HG02763 (cell line): ENCODE results near the gene CTNNBL1.
"Not testable (repeated sequence)": the region's sequence is repeated elsewhere in the genome, so short reads cannot be mapped to it uniquely, and the experiment has no call there.

ENCODE experiments used
- ATAC-seq: cut with Tn5 transposase; IDR thresholded peaks from one replicate; pipeline ENCODE4 v1.9.1; 2021; ENCODE audit warnings: mild to moderate bottlenecking, moderate library complexity; ENCODE audit not compliant: unreplicated experiment

CTNNBL1 gene, protein sequence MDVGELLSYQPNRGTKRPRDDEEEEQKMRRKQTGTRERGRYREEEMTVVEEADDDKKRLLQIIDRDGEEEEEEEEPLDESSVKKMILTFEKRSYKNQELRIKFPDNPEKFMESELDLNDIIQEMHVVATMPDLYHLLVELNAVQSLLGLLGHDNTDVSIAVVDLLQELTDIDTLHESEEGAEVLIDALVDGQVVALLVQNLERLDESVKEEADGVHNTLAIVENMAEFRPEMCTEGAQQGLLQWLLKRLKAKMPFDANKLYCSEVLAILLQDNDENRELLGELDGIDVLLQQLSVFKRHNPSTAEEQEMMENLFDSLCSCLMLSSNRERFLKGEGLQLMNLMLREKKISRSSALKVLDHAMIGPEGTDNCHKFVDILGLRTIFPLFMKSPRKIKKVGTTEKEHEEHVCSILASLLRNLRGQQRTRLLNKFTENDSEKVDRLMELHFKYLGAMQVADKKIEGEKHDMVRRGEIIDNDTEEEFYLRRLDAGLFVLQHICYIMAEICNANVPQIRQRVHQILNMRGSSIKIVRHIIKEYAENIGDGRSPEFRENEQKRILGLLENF

DNA sequence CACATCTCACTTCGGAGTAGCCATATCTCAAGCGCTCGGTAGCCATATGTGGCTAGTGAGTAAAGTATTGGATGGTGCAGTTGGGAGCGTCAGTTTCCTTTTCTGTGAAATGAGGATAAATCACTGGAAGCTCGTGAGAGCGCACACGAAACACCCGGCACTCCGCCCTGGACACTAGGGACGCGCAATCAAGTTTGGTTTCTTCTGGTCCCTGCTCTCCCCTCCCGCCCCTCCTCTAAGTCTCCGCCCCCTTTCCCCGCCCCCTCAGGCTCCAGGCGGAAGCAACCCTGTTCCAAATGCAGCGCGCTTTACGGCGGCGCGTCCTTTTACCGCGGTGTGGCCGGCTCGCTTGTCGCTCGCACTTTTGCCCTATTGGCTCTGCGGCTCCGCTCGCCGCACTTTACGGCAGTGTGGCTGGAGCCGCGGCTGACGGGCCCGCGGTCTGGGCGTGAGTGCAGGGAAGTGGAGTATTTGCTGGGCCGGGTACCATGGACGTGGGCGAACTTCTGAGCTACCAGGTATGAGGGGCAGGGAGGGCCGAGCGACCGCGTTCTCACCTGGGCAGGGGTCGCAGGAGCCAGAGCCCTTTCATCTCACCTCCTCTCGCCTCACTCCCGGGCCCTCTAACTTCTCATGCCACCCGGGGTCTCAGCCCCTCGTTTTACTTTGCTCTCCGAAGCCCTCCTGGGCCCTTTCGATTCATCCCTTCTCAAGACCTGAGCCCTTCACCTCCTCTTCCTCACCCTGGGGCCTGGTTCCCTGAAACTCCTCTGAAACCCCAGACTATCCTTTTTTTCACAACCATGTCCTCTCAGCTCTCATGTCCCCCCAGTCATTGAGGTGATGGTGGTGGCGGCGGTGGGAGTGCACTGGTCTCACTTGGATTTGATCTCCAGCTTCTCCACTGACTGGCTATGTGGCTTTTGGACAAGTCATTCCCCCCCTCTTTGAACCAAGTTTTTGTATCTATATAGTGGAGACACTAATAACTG lies at the start of gene CTNNBL1:
CTNNBL1 (plus strand) TSS at position 396 of the 992 bp plus-strand sequence; CDS start at position 489, 93 bp downstream.
- peak; percentile 88 for ATAC-seq

DNA sequence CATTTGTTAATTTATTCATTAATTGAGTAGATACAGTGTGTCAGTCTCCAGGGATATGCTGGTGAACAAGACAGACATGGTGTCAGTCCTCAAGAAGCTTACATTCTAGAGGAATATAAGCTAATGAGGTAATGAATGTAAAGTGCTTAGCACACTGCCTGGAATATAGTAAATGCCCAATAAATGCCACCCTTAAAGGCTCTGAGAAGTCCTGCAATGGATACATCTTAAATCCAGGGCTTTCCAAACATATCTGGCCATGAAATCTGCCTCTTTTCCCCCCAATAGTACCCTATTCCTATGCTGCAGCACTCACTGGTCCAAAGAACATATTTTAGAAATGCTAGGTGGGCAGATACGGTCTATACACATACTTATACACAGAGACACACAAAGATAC lies 49.2 kb upstream of the CTNNBL1 start:
- ATAC-seq, result no peak

DNA sequence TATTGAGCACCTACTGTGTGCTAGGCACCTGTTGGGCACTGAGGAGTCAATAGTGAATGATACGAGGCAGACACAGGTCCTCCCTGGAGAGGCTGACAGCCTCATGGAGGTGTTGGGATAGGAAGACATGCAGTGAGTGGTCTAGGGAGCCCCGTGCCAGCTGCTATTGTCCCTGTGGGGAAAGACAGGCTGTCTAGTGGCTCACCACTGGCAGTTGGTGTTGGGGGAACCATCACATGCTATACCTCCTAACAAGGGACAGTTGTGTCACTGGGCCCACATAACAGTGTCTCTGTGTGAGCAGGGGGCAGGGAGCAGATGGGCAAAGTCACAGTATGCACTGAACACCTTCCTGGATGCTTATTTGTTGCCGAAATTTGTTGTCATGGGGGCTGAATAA lies 45.9 kb upstream of the CTNNBL1 start:
- no peak for ATAC-seq

DNA sequence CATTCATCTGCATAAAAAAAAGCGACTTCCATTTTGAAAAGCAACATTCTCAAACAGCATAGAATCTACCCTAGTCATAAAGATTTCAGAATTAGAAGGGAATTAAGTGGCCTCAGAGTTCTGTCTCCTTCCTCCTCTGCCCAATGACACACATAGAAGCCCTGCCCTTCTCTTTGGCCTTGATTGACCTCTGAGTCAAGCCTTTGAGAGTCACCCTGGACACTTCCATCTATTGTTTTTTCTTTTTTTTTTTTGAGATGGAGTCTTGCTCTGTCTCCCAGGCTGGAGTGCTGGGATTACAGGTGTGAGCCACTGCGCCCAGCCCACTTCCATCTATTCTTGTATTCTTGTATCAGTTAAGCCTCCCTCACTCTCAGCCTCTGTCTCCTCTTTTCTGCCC lies 44.8 kb upstream of the CTNNBL1 start:
- no peak for ATAC-seq

DNA sequence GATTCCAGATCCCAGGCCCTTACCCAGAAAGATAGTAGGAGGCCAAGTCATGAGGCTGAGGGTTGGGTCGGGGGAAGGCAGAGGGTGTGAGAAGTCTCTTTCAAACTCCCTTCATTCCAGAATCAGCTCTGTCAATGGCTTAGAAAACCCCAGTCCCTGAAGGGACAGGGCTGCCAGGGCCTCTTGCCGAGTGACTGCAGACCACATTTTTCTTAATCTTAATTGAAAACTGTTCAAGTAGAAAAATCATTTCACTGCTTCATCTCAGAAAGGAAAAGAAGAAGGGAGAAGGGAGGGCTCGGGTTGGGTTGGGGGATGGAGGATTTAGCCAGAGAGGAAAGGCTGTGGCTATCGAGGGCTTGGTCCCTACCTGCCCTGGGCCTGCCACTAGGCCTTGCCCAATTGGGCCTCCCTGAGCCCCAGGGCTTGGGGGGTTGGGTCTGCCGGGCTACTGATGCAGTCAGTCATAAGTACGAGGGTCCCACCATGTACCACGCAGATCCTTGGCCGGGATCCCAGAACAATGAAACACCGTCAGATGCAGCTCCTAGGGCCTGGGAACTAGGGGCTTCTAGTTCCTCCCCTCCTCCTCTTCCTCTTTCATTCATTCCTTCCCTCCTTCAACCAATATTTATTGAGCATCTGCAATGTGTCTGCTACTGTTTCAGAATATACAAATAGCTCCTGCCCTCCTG lies 44.0 kb upstream of the CTNNBL1 start:
- ATAC-seq, result no peak

DNA sequence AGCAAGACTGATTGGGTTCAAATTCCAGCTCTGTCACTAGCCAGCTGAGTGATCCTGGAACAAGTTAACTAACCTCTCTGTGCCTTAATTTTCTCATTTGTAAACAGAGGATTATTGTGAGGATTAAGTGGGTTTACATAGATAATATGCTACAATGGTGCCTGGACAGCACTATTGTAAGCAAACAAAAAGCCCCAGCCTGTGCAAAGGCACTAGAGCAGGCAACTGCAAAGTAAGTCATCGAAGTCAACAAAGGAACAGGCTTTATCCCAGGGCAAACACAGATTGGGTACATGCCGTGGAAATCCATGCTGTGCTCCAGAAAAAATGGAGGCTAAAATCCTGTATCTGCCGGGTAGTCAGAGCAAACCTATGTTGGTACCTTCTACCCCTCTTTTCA lies 43.2 kb upstream of the CTNNBL1 start:
- no peak for ATAC-seq

DNA sequence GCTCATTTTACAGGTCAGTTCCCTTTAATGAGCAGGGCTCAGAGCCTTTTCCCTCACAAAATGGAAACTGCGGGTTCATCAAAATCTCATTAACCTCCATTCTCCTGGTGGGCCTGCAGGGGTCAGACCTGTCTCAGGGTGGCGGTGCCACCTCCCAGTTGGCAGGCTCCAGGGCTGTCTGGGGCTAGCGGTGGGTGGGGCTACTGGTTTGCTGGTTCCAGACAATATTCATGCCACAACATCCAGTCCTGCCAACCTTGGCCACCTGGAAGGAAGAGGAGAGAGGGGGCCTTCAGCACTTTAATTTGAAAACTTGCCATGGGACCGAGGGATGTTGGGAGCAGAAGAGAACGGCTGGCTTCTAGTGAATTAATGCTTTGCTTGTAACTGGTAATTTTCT lies 41.9 kb upstream of the CTNNBL1 start:
- ATAC-seq, result no peak

DNA sequence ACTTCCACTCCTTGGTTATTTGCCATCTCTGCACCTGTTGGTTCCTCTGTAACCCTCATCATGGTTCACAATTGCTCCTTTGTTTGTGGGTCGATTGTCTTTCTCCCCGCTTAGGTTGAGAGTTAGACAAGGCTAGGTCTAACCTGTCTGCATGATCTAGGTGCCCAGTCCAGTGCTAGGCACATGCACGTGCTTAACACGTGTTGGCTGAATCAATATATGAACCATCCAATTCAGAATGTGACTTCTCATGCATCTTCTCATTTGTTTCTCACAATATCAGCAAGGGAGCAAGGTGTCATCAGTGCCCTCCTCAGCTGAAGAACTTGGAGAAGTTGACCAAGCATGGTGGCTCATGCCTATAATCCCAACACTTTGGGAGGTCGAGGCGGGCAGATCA lies 36.9 kb upstream of the CTNNBL1 start:
- ATAC-seq, result no peak

DNA sequence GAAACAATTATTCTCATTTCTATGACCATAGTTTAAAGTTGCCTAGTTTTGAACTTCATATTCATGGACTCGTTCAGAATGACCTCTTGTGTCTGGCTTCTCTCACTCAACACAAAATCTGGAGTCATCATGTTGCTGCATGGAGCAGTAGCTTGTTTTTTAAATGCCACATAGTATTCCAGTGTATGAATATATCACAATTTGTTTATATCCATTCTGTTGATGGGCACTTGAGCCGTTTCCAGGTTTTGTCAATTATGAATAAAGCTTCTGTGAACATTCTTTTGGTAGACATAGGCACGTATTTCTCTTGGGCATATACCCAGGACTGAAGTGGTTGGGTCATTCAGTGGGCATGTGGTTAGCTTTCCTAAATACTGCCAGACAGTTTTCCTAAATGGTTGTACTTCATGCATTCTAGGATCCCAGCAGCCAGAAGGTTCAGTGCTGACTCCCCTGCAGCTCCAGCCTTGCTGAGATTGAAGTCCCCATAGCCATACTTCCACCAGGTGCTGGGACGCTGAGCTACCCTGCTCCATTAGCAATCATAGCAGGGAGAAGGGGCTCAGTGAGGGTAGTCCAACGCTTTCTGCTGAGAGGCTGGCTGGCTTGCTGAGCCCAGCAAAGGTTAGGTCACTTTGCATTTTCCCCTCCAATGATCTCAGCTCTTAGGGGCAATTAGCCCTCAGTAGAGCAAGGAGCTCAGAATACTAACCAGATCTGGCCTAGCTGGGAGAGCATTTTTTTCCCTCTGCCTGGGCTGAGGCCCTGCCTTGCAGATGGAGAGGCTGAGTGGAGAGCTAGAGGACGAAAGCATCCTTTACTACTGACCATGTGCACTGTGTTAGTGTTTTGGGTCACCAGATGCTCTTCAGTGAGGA lies 35.7 kb upstream of the CTNNBL1 start:
- no peak for ATAC-seq

DNA sequence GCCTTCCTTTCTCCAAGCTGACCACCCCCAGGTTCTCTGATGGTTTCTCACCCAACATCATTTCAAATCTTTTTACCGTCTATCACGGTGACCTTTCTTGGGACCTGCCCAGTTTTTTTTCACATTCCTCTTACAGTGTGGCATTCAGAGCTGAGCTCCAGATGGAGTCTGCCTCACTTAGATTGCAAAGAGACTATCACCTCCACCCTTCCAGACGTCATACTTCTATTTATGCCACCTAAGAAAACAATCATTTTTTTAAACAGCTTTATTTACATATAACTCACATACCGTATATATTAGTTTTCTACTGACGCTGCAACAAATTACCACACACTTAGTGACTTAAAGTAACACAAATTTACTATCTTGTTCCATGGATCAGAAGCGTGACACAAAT lies 32.3 kb upstream of the CTNNBL1 start:
- ATAC-seq, result no peak

DNA sequence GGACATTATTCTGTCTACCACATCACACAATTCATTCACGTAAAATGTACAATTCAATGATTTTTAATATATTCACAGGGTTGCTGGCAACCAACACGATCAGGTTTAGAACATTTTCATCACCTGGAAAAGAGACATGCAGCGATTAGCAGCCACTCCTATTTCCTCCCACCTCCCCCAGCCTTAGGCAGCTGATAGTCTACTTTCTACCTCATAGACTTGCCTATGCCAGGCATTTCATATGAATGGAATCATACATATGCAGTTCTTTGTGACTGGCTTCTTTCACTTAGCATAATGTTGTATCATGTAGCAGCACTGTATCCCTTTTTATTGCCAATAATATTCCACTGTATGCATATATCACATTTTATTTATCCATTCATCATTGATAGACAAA lies 31.5 kb upstream of the CTNNBL1 start:
- no peak for ATAC-seq

DNA sequence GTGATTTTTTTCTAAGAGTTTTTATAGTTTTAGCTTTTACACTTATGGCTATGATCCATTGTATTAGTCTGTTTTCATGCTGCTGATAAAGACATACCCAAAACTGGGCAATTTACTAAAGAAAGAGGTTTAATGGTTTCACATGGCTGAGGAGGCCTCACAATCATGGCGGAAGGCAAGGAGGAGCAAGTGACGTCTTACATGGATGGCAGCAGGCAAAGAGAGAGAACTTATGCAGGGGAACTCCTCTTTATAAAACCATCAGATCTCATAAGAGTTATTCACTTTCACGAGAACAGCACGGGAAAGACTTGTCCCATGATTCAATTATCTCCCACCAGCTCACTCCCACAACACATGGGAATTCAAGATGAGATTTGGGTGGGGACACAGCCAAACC lies 29.2 kb upstream of the CTNNBL1 start:
- not testable (repeated sequence) for ATAC-seq

DNA sequence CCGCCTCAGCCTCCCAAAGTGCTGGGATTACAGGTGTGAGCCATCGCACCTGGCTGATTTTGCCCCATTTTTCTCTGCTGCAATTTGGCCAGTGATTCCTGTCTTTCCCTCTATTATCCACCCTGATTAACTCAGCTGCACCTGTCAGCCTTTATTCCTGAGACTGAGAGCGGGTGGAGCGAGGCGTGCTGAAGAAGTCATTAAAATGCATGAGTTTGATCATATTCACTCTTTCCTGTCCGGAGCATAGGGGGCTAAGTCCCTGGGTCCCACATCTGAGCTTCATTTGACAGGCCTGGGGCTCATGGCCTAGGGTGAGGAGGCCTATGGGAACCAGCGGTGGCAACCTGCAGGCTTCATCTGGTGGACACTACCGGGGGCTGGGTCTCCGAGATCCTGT lies 25.7 kb upstream of the CTNNBL1 start:
- no peak for ATAC-seq

DNA sequence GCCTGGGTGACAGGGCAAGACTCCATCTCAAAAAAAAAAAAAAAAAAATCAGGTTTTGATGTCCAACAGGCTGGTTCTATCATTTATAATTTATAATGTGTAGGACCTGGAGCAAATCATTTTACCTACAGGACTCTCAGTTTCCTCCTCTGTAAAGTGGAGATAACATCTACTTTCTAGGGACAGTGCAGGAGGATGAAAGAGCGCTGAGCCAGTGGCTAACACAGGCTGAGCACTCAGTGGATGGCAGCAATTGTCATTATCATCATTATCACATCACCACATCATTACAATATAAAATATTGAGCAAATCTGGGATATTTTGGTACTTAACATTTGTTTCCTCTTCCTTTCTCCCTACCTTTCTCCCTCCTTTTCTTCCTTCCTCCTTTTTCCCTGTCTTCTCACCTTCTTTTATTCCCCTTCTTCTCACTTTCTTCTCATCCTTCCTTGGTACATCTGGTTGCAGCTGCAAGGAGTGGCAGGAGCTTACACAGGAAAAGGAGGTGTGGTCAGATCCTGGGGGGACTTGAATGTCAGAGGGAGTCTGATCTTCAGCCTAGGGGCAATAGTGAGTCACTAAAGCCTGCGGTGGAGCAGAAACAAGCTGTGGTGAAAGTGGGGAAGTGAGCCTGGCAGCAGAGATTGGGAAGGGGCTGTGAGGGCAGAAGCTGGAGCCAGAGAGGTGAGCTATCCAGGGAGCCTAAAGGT lies 24.6 kb upstream of the CTNNBL1 start:
- ATAC-seq, result no peak

DNA sequence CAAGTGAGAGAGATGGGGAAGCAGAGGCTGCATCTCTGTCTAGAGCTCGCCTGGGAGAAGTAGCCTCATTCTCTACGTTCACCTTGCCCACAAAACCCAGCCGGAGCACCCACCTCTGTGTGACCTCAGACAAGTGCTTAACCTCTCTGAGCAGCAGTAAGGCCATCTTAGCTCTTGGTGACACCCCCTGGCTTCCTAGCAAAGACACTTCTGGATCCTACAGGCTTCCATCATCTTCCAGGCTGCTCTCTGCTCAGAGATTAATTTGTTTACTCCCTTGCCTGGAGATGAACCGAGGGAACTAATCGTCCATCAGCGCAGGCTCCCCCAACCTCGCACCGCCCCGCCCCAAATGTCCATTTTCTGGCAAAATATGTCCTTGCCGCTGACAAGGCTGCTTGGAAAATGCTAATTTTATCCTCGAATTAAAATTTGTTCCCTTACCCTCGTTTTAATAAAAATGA lies 24.0 kb upstream of the CTNNBL1 start:
- ATAC-seq, result no peak

DNA sequence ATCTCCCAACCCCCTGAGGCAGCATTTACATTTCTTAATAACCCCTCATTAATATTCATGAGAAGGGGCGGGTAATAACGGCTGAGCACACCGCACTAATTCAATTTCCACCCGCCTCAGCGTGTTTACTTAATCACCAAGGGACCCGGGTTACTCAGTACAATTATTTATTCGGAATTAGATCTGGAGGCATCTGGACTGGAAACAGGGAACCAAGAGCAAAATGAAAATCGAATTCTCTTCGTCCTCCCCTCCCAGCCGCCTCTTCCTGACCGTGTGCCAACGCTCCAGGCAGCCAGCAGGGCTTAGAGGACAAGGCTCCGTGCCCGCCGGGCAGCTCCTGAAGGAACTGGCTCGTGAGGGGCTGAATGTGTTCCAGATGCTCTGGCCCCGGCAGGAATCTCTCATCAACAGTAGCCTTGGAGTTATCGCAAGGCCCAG lies 23.5 kb upstream of the CTNNBL1 start:
- ATAC-seq, result no peak

DNA sequence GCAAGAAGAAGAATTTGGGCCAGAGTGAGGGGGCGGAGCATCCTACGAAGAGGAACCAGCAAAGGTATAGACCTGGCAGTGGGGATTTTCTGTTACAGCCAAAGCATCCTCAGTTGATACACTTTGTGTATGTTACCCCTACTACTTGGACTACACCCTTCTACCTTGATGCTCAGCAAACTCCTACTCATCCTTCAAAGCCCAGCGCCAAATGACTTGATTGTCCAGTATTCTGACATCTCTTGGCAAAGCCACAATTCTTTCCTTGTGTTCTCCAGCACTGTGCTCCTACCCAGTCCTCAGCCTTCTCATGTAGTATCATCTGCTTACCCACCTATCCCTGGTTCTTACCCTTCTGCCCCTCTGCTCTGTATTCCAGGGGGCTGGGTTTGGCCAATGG lies 21.7 kb upstream of the CTNNBL1 start:
- no peak for ATAC-seq

DNA sequence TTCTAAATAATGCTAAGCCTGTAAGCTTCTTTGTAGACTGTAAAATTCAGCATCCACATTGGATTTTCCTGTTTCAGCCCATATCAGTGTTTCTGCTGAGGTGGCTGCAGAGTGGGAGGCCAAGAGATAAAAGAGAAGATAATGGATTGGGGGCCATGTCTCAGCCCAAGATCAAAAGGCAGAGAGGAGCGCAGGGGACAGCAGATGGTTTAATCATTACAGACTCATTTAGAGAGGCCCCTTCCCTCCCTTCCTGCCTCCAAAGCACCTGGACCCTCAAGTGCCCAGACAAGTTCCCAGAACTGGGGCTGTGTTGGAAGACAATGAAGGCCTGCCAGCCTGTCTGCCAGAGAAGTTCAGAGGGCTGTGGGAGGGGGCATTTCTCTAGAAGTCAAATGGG lies 20.4 kb upstream of the CTNNBL1 start:
- ATAC-seq, result no peak

DNA sequence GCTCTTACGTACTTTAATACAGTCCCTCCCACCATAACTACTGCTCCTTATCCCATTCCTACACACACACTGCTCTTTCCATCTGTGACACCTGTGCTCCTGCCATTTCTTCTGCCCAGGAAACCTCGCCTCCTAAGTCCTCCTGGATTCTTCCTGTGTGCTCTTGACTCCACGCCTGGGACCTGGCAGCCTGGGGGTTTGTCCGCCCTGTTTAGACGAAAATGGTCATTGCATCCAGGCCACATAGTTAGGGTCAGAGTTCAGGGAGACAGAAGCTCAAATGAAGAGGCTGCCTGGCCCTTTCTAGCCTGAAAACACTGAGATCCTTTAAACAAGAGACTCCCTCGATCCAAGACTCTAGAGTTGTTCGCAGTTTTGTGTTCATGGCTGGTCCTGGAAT lies 17.4 kb upstream of the CTNNBL1 start:
- ATAC-seq, result no peak
